ENCODE results near the gene ACOX1. TPM values are rescaled to one million over a fixed set of nuclear protein-coding genes. Genes with fewer than 3 reads are reported as not detected.

ACOX1 gene
- polyA plus RNA-seq, 3 donors = 21.6 to 49.7 (median 49.2) TPM

DNA sequence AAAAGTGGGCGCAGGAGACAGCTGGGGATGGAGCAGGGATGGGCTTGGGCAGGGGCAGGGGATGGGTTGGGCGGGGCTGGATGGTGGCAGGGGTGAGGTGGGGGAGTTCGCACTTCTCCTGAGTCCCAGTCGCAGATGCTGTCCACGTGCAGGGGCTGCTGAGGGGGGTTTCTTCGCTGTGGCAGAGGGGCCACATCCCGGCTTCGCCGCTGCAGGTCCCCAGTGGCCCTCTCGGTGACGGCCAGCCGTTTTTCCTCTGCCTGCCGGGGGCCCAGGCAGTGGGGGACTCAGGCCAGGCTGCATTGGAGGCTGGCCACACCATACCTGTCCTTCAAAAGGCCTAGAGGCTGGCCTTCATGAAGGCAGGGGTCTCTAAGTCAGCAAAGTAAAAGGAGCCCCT is 39.8 kb upstream of the ACOX1 start:
- Mint-ChIP-seq H3K4me3 (no peak overlapping the region), H3K27ac (no peak overlapping the region), H3K4me1 (peaks cover 1% of the 10 kb centered on the region), H3K27me3 (ENCODE audit: low read depth in 3 of 3) (peaks cover 0 to 33% (median 5%) of the 10 kb centered on the region in 3 donors), H3K36me3 (no peaks in the 10 kb centered on the region), H3K9me3 (peaks cover 0 to 1% (median 0%) of the 10 kb centered on the region in 7 donors)
- Histone ChIP-seq H4K20me1 (ENCODE audit: insufficient read depth, low read length) (no peaks in the 10 kb centered on the region), H3K79me2 (ENCODE audit: insufficient read depth, low read length) (no peaks in the 10 kb centered on the region), H3K4me1 (ENCODE audit: control insufficient read depth in 1 of 2, insufficient read depth in 2 of 2, low read length in 2 of 2) (no peaks in the 10 kb centered on the region), H3K36me3 (replicated peaks in 1 of 2; ENCODE audit: control insufficient read depth in 1 of 2, insufficient read depth in 2 of 2, low read length in 2 of 2) (no peaks in the 10 kb centered on the region), H3K27ac (ENCODE audit: low read depth in 1 of 2, low read length in 2 of 2) (no peak overlapping the region), H3K4me3 (replicated peaks in 1 of 3; ENCODE audit: low read depth in 2 of 3, low read length in 3 of 3) (no peak overlapping the region), H3K9me3 (replicated peaks in 1 of 2; ENCODE audit: control insufficient read depth in 1 of 2, insufficient read depth in 1 of 2, low read length in 2 of 2) (no peaks in the 10 kb centered on the region), H3K9ac (ENCODE audit: insufficient read depth, low read length, poor library complexity, severe bottlenecking) (no peak overlapping the region), H2AFZ (ENCODE audit: insufficient read depth, low read depth, low read length, poor library complexity, severe bottlenecking) (no peak overlapping the region), H3K27me3 (ENCODE audit: control insufficient read depth in 2 of 2, insufficient read depth in 2 of 2, low read length in 2 of 2) (no peaks in the 10 kb centered on the region), H3K4me2 (replicated peaks; ENCODE audit: extremely low read depth, low read length, poor library complexity, severe bottlenecking) (no peak overlapping the region)
- no peak for DNase-seq
- intact Hi-C loops (cut with micrococcal nuclease) = no loop called here
- 95% methylated on average over 11 of the region's 13 CpGs for WGBS (ENCODE audit: insufficient coverage)
- TF ChIP-seq, protein P1, sequence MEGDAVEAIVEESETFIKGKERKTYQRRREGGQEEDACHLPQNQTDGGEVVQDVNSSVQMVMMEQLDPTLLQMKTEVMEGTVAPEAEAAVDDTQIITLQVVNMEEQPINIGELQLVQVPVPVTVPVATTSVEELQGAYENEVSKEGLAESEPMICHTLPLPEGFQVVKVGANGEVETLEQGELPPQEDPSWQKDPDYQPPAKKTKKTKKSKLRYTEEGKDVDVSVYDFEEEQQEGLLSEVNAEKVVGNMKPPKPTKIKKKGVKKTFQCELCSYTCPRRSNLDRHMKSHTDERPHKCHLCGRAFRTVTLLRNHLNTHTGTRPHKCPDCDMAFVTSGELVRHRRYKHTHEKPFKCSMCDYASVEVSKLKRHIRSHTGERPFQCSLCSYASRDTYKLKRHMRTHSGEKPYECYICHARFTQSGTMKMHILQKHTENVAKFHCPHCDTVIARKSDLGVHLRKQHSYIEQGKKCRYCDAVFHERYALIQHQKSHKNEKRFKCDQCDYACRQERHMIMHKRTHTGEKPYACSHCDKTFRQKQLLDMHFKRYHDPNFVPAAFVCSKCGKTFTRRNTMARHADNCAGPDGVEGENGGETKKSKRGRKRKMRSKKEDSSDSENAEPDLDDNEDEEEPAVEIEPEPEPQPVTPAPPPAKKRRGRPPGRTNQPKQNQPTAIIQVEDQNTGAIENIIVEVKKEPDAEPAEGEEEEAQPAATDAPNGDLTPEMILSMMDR (IDR thresholded peaks at IDR 0.05) = no peak

- DNase-seq = no peak
- TF ChIP-seq, protein P1 (IDR thresholded peaks at IDR 0.05) = no peak
- no peak overlapping the region for H3K27ac ChIP-seq (ENCODE audit: low read depth in 1 of 2, low read length in 2 of 2)
- H3K9me3 ChIP-seq (replicated peaks in 1 of 2; ENCODE audit: control insufficient read depth in 1 of 2, insufficient read depth in 1 of 2, low read length in 2 of 2) = no peaks in the 10 kb centered on the region
- H3K4me2 ChIP-seq (replicated peaks; ENCODE audit: extremely low read depth, low read length, poor library complexity, severe bottlenecking) = no peak overlapping the region
- H3K9ac ChIP-seq (ENCODE audit: insufficient read depth, low read length, poor library complexity, severe bottlenecking) = no peak overlapping the region
- intact Hi-C loops (cut with micrococcal nuclease) = no loop called here
- H4K20me1 ChIP-seq (ENCODE audit: insufficient read depth, low read length) = no peaks in the 10 kb centered on the region
- no peak overlapping the region for H3K4me3 Mint-ChIP-seq
- no peaks in the 10 kb centered on the region for H3K79me2 ChIP-seq (ENCODE audit: insufficient read depth, low read length)
- H3K27me3 ChIP-seq (ENCODE audit: control insufficient read depth in 2 of 2, insufficient read depth in 2 of 2, low read length in 2 of 2) = no peaks in the 10 kb centered on the region
- peaks cover 1% of the 10 kb centered on the region for H3K4me1 Mint-ChIP-seq
- H3K36me3 ChIP-seq (replicated peaks in 1 of 2; ENCODE audit: control insufficient read depth in 1 of 2, insufficient read depth in 2 of 2, low read length in 2 of 2) = no peaks in the 10 kb centered on the region
- H3K9me3 Mint-ChIP-seq = peaks cover 0 to 1% (median 0%) of the 10 kb centered on the region in 7 donors
- no peaks in the 10 kb centered on the region for H3K36me3 Mint-ChIP-seq
- no peak overlapping the region for H3K27ac Mint-ChIP-seq
- H3K27me3 Mint-ChIP-seq (ENCODE audit: low read depth in 3 of 3) = peaks cover 0 to 33% (median 5%) of the 10 kb centered on the region in 3 donors
- H3K4me1 ChIP-seq (ENCODE audit: control insufficient read depth in 1 of 2, insufficient read depth in 2 of 2, low read length in 2 of 2) = no peaks in the 10 kb centered on the region
- H2AFZ ChIP-seq (ENCODE audit: insufficient read depth, low read depth, low read length, poor library complexity, severe bottlenecking) = no peak overlapping the region
- WGBS (ENCODE audit: insufficient coverage) = 100% methylated on average over 9 of the region's 11 CpGs
- no peak overlapping the region for H3K4me3 ChIP-seq (replicated peaks in 1 of 3; ENCODE audit: low read depth in 2 of 3, low read length in 3 of 3)
Measured at GRCh38 chr17:76018340-76018680, 39.3 kb upstream of the ACOX1 start.
